Calu3 (cell line): ENCODE results near the gene DDX39B. TPM values are rescaled to one million over a fixed set of nuclear protein-coding genes. Genes with fewer than 3 reads are reported as not detected.
"Not testable (repeated sequence)": the region's sequence is repeated elsewhere in the genome, so short reads cannot be mapped to it uniquely, and the experiment has no call there.

ENCODE experiments used
- BruUV-seq: library from RNA; stranded (reverse); fragments of 400-500 nt; replicated peaks from 2 replicates; lab custom pipeline; 2021; lab: Mats Ljungman, UMichigan
- CTCF ChIA-PET: fragments of 300-600 bp; sonication (Branson Sonifier 250); formaldehyde crosslinking; loops from one replicate; lab custom pipeline; 2022; ENCODE audit warnings: antibody characterized with exemption; lab: Charles Lee
- DNase-seq: peaks from one replicate; pipeline ENCODE4 v3.0.0; 2022
- H3K27ac Mint-ChIP-seq: one replicate; pipeline ENCODE4 v1.8.0; 2022; ENCODE audit warnings: mixed read lengths; ENCODE audit not compliant: unreplicated experiment
- H3K27me3 Mint-ChIP-seq: one replicate; pipeline ENCODE4 v1.8.0; 2022; ENCODE audit warnings: mixed read lengths; ENCODE audit not compliant: unreplicated experiment
- H3K36me3 Mint-ChIP-seq: one replicate; pipeline ENCODE4 v1.8.0; 2022; ENCODE audit warnings: mild to moderate bottlenecking, moderate library complexity, mixed read lengths; ENCODE audit not compliant: insufficient read depth, unreplicated experiment
- H3K4me1 Mint-ChIP-seq: one replicate; pipeline ENCODE4 v1.8.0; 2022; ENCODE audit warnings: mild to moderate bottlenecking, low read depth, mixed read lengths; ENCODE audit not compliant: unreplicated experiment
- H3K4me3 Mint-ChIP-seq: one replicate; pipeline ENCODE4 v1.8.0; 2022; ENCODE audit warnings: mild to moderate bottlenecking, low read depth, moderate library complexity, mixed read lengths; ENCODE audit not compliant: unreplicated experiment
- H3K9me3 Mint-ChIP-seq: one replicate; pipeline ENCODE4 v1.8.0; 2022; ENCODE audit warnings: low read depth, mixed read lengths; ENCODE audit not compliant: unreplicated experiment
- CTCF ChIP-seq: fragments of 200-600 bp; IDR thresholded peaks from one replicate; pipeline ENCODE4 v1.8.0; 2022; ENCODE audit warnings: antibody characterized with exemption; ENCODE audit not compliant: unreplicated experiment
- intact Hi-C: fragments of 100-400 bp; cut with micrococcal nuclease; formaldehyde crosslinking; loops from one replicate; pipeline ENCODE4 v1.10.0; 2022; ENCODE audit not compliant: unreplicated experiment
- total RNA-seq: library from RNA; stranded (reverse); gene quantifications from 2 replicates; pipeline ENCODE4 v1.2.3, GENCODE V29; 2022

Gene DDX39B
- total RNA-seq, 1 experiment from 2014 or later = 646 TPM

- H3K4me1 Mint-ChIP-seq = peaks cover 9% of the 10 kb centered on the region
- CTCF ChIA-PET = no interaction called here
- intact Hi-C loops = no loop called here
- no peaks in the 10 kb centered on the region for H3K9me3 Mint-ChIP-seq
- TF ChIP-seq CTCF = no peak
- no peaks in the 10 kb centered on the region for H3K36me3 Mint-ChIP-seq
- H3K27me3 Mint-ChIP-seq = peaks cover 26% of the 10 kb centered on the region
- DNase-seq = no peak
- H3K27ac Mint-ChIP-seq = no peak overlapping the region
- no TSS peak for BruUV-seq
- no peak overlapping the region for H3K4me3 Mint-ChIP-seq
Observed at GRCh38 chr6:31521835-31522234, 20.0 kb downstream of the DDX39B start.

GRCh38 chr6:31513456-31514165 lies 28.2 kb downstream of the DDX39B start:
- Mint-ChIP-seq H3K36me3 (peaks cover 14% of the 10 kb centered on the region), H3K4me1 (no peaks in the 10 kb centered on the region), H3K9me3 (peaks cover 3% of the 10 kb centered on the region), H3K27me3 (no peaks in the 10 kb centered on the region), H3K4me3 (no peak overlapping the region), H3K27ac (no peak overlapping the region)
- no TSS peak for BruUV-seq
- no peak for DNase-seq
- CTCF ChIA-PET = interaction anchor here (0.8 kb wide), 1 partner anchor 99 kb away, joined by 3 read pairs; no protein-coding TSS in a partner anchor
- intact Hi-C loops = no loop called here
- no peak for TF ChIP-seq CTCF

GRCh38 chr6:31510007-31510406 lies 31.8 kb downstream of the DDX39B start:
- H3K27ac Mint-ChIP-seq = no peak overlapping the region
- DNase-seq = no peak
- intact Hi-C loops = no loop called here
- no peaks in the 10 kb centered on the region for H3K27me3 Mint-ChIP-seq
- BruUV-seq = no TSS peak
- no peak for TF ChIP-seq CTCF
- H3K4me3 Mint-ChIP-seq = no peak overlapping the region
- H3K4me1 Mint-ChIP-seq = no peaks in the 10 kb centered on the region
- CTCF ChIA-PET = no interaction called here
- peaks cover 3% of the 10 kb centered on the region for H3K9me3 Mint-ChIP-seq
- H3K36me3 Mint-ChIP-seq = peaks cover 38% of the 10 kb centered on the region

- H3K4me1 Mint-ChIP-seq, H3K4me3 Mint-ChIP-seq, BruUV-seq, H3K27ac Mint-ChIP-seq, CTCF ChIA-PET, DNase-seq, intact Hi-C loops, H3K27me3 Mint-ChIP-seq, H3K9me3 Mint-ChIP-seq: not testable (repeated sequence)
- H3K36me3 Mint-ChIP-seq = peaks cover 42% of the 10 kb centered on the region
Observed at GRCh38 chr6:31509036-31509435, 32.8 kb downstream of the DDX39B start.

GRCh38 chr6:31502586-31502985 lies 39.2 kb downstream of the DDX39B start:
- no TSS peak for BruUV-seq
- H3K4me1 Mint-ChIP-seq = peaks cover 42% of the 10 kb centered on the region
- no peak for TF ChIP-seq CTCF
- intact Hi-C loops = no loop called here
- H3K27me3 Mint-ChIP-seq = no peaks in the 10 kb centered on the region
- peaks cover 3% of the 10 kb centered on the region for H3K9me3 Mint-ChIP-seq
- CTCF ChIA-PET = interaction anchor here (0.6 kb wide), 1 partner anchor 25 kb away, joined by 3 read pairs; no protein-coding TSS in a partner anchor
- H3K4me3 Mint-ChIP-seq = no peak overlapping the region
- DNase-seq = no peak
- H3K27ac Mint-ChIP-seq = no peak overlapping the region
- H3K36me3 Mint-ChIP-seq = peaks cover 42% of the 10 kb centered on the region

GRCh38 chr6:31499648-31500047 lies 42.2 kb downstream of the DDX39B start:
- intact Hi-C loops = not testable (repeated sequence)

More at GRCh38 chr6:31499648-31500047, 42.2 kb downstream of the DDX39B start:
- H3K9me3 Mint-ChIP-seq, H3K27ac Mint-ChIP-seq, H3K27me3 Mint-ChIP-seq, BruUV-seq, DNase-seq: not testable (repeated sequence)
- Mint-ChIP-seq H3K4me3 (peak overlapping the region; percentile 88), H3K4me1 (peaks cover 67% of the 10 kb centered on the region), H3K36me3 (peaks cover 40% of the 10 kb centered on the region)
- CTCF ChIA-PET = interaction anchor here (2.2 kb wide), 1 partner anchor 42 kb away, joined by 8 read pairs; the partner anchor contains the start of gene DDX39B
